Activated CD4-positive, alpha-beta T cell treated with anti-CD3 and anti-CD28 coated beads, Interleukin-10, Interleukin-2, amounts not matched to agents 100 ng/mL and 50 ng/mL, durations not matched to agents 16 hours and 8 hours (primary cell): ENCODE measurements around the gene PARN.

ENCODE experiments used
- DNase-seq: peaks from one replicate; pipeline ENCODE4 v3.0.0-alpha.2; 2020

Gene PARN

GRCh38 chr16:14392960-14393359, 237.1 kb downstream of the PARN start:
- no peak for DNase-seq

GRCh38 chr16:14389359-14389758, 240.7 kb downstream of the PARN start:
- no peak for DNase-seq

DNA sequence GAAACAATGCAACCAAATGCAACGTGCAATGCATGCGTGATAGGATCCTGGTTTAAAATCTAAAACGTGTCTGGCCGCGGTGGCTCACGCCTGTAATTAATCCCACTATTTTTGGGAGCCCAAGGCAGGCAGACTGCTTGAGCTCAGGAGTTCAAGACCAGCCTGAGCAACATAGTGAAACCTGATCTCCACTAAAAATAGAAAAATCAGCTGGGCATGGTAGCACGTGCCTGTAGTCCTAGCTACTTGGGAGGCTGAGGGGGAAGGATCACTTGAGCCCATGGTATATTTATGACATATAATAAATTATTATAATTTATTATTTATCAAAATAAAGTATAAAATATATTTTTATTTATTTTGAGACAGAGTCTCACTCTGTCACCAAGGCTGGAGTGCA, 241.8 kb downstream of the PARN start:
- no peak for DNase-seq

GRCh38 chr16:14386115-14386514, 243.9 kb downstream of the PARN start:
- DNase-seq: no peak
